Liver (tissue), 3 donors: ENCODE data around the gene DDX56.

Source experiments
- ATF3 ChIP-seq: IDR thresholded peaks from 2 replicates; pipeline ENCODE4 v1.6.1; 2016; ENCODE audit warnings: antibody characterized with exemption
- CTCF ChIP-seq: fragments of 150-350 bp; IDR thresholded peaks from 2 replicates; pipeline ENCODE4 v1.5.1; 2017; ENCODE audit warnings: improper control_type of control experiment, low read depth, low read length; ENCODE audit not compliant: missing input control
- EGR1 ChIP-seq, 2 donors: IDR thresholded peaks; 2 replicates each; pipeline ENCODE4 v1.6.1; 2016 to 2018; ENCODE audit warnings: antibody characterized with exemption in 2 of 2, low read depth in 2 of 2
- GABPA ChIP-seq, 2 donors: IDR thresholded peaks in 1 of 2; conservative IDR thresholded peaks in 1 of 2; 2 replicates each; pipeline ENCODE4 v1.6.1; 2016; ENCODE audit warnings: antibody characterized with exemption in 2 of 2, mild to moderate bottlenecking in 1 of 2, moderate library complexity in 1 of 2
- HNF4A ChIP-seq, 2 donors: conservative IDR thresholded peaks; 2 replicates each; pipeline ENCODE4 v1.6.1; 2016; ENCODE audit warnings: antibody characterized with exemption in 2 of 2, mild to moderate bottlenecking in 2 of 2
- JUND ChIP-seq, 2 donors: IDR thresholded peaks; 2 replicates each; pipeline ENCODE4 v1.6.1; 2016; ENCODE audit warnings: antibody characterized with exemption in 2 of 2
- MAX ChIP-seq: IDR thresholded peaks from 2 replicates; pipeline ENCODE4 v1.6.1; 2016; ENCODE audit warnings: antibody characterized with exemption
- RAD21 ChIP-seq, 2 donors: IDR thresholded peaks; 2 replicates each; pipeline ENCODE4 v1.6.1; 2016; ENCODE audit warnings: antibody characterized with exemption in 2 of 2, mild to moderate bottlenecking in 2 of 2
- REST ChIP-seq: IDR thresholded peaks from 2 replicates; pipeline ENCODE4 v1.6.1; 2016; ENCODE audit warnings: antibody characterized with exemption, mild to moderate bottlenecking
- SP1 ChIP-seq: IDR thresholded peaks from 2 replicates; pipeline ENCODE4 v1.6.1; 2018; ENCODE audit warnings: antibody characterized with exemption, mild to moderate bottlenecking
- TAF1 ChIP-seq: conservative IDR thresholded peaks from 2 replicates; pipeline ENCODE4 v1.6.1; 2016; ENCODE audit warnings: antibody characterized with exemption, mild to moderate bottlenecking
- YY1 ChIP-seq: IDR thresholded peaks from 2 replicates; pipeline ENCODE4 v1.6.1; 2016; ENCODE audit warnings: antibody characterized with exemption, mild to moderate bottlenecking
- TF ChIP-seq, protein P1 (sequence below): IDR thresholded peaks from 2 replicates; pipeline ENCODE4 v1.6.1; 2016; ENCODE audit warnings: antibody characterized with exemption
- donor health status: healthy.
- donor health status: healthy.

GRCh38 chr7:44547536-44548231, 26.0 kb downstream of the DDX56 start:
- TF ChIP-seq CTCF (no peak), TAF1 (no peak), RAD21 (IDR thresholded peaks at IDR 0.05) (peak in 1 of 2 donors; percentile 14), JUND (IDR thresholded peaks at IDR 0.05) (no peak), REST (no peak), GABPA (IDR thresholded peaks at IDR 0.05 in 1 of 2, conservative IDR thresholded peaks at IDR 0.05 in 1 of 2) (peak in 1 of 2 donors; percentile 52), ATF3 (no peak), MAX (peak; percentile 95), SP1 (peak; percentile 78), HNF4A (conservative IDR thresholded peaks at IDR 0.05) (peak; percentile 37 to 60), YY1 (peak; percentile 58), EGR1 (IDR thresholded peaks at IDR 0.05; ENCODE audit: low read depth in 2 of 2) (no peak)
- TF ChIP-seq, protein P1, sequence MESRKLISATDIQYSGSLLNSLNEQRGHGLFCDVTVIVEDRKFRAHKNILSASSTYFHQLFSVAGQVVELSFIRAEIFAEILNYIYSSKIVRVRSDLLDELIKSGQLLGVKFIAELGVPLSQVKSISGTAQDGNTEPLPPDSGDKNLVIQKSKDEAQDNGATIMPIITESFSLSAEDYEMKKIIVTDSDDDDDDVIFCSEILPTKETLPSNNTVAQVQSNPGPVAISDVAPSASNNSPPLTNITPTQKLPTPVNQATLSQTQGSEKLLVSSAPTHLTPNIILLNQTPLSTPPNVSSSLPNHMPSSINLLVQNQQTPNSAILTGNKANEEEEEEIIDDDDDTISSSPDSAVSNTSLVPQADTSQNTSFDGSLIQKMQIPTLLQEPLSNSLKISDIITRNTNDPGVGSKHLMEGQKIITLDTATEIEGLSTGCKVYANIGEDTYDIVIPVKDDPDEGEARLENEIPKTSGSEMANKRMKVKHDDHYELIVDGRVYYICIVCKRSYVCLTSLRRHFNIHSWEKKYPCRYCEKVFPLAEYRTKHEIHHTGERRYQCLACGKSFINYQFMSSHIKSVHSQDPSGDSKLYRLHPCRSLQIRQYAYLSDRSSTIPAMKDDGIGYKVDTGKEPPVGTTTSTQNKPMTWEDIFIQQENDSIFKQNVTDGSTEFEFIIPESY = peak; percentile 18
